Measurements from ENCODE around the gene PGAM1. TPM values are rescaled to one million over a fixed set of nuclear protein-coding genes. Genes with fewer than 3 reads are reported as not detected.

PGAM1 gene
- total and polyA plus RNA-seq, 9 of the 15 experiments (the other 6 are each of a cell fraction or from before 2014, with no cell fraction given), result 40.3 to 559 (median 269) TPM

- TF ChIP-seq MITF (IDR thresholded peaks at IDR 0.05) (no peak), FOXP4 (CRISPR knock-in tag; IDR thresholded peaks at IDR 0.05; ENCODE audit: borderline replicate concordance) (no peak), HDAC1 (IDR thresholded peaks at IDR 0.05) (0 out of 4 replicates have a peak, but pooled peaks of 1 of the 2 experiments have one; percentile 59), REST (IDR thresholded peaks at IDR 0.05; ENCODE audit: borderline replicate concordance) (peak; percentile 28), REST (CRISPR knock-in tag; IDR thresholded peaks at IDR 0.05; ENCODE audit: low read depth) (no peak), POLR3A (IDR thresholded peaks at IDR 0.05; ENCODE audit: borderline replicate concordance, extremely low read depth, insufficient read depth, insufficient read length) (no peak), ZNF143 (CRISPR knock-in tag; IDR thresholded peaks at IDR 0.05) (peak; percentile 88), KLF10 (CRISPR knock-in tag; IDR thresholded peaks at IDR 0.05) (no peak), ZBTB1 (CRISPR knock-in tag; IDR thresholded peaks at IDR 0.05; ENCODE audit: borderline replicate concordance, low read depth) (no peak), ZNF507 (tag; conservative IDR thresholded peaks at IDR 0.05) (no peak), RFX7 (CRISPR knock-in tag; IDR thresholded peaks at IDR 0.05) (no peak), PTRF (tag; IDR thresholded peaks at IDR 0.05) (no peak), TAF1 (IDR thresholded peaks at IDR 0.05; ENCODE audit: control insufficient read depth, extremely low read depth, insufficient read depth, low read length, severe bottlenecking) (peak; percentile 63)
Measured at GRCh38 chr10:97445722-97446639, 20.0 kb downstream of the PGAM1 start, which contains the start of the genes EXOSC1 and ZDHHC16 (continued).

Measured in K562 (cell line).